GM12864 (cell line): ENCODE data around the gene IGFN1.

Source experiments
- DNase-seq: peaks from one replicate; pipeline ENCODE4 v3.0.0-alpha.2; 2011; ENCODE audit warnings: low read depth
- H3K4me3 ChIP-seq: 2 replicates; pipeline ENCODE4 v1.5.1; 2011; ENCODE audit warnings: mild to moderate bottlenecking, low read depth, low read length, control low read depth
- CTCF ChIP-seq: IDR thresholded peaks from 2 replicates; pipeline ENCODE4 v1.5.1; 2011; ENCODE audit warnings: low read depth, mild to moderate bottlenecking, moderate library complexity, low read length, control low read depth, inconsistent platforms; ENCODE audit errors: missing control alignments

The IGFN1 gene

GRCh38 chr1:201184307-201185122 is 6.1 kb upstream of the IGFN1 start:
- no peak for DNase-seq
- no peak overlapping the region for H3K4me3 ChIP-seq
- peak; percentile 56 for TF ChIP-seq CTCF

- TF ChIP-seq CTCF = no peak
- no peak for DNase-seq
- H3K4me3 ChIP-seq = no peak overlapping the region
Measured at GRCh38 chr1:201185123-201185453, 5.5 kb upstream of the IGFN1 start.

GRCh38 chr1:201185527-201186128 is 5.0 kb upstream of the IGFN1 start:
- no peak overlapping the region for H3K4me3 ChIP-seq
- TF ChIP-seq CTCF = no peak
- no peak for DNase-seq

- TF ChIP-seq CTCF = no peak
- no peak for DNase-seq
- no peak overlapping the region for H3K4me3 ChIP-seq
Measured at GRCh38 chr1:201186192-201186591, 4.4 kb upstream of the IGFN1 start.

GRCh38 chr1:201189085-201189484 is 1.5 kb upstream of the IGFN1 start:
- DNase-seq = no peak
- no peak for TF ChIP-seq CTCF
- H3K4me3 ChIP-seq = no peak overlapping the region

GRCh38 chr1:201190005-201190404 is 619 bp upstream of the IGFN1 start:
- TF ChIP-seq CTCF = no peak
- H3K4me3 ChIP-seq = no peak overlapping the region
- no peak for DNase-seq
